SU-DHL-6 (cell line): ENCODE results near the gene KHDC3L.

Experiments
- H2AFZ ChIP-seq: fragments of 200-600 bp; sonication (generic); 2 replicates; pipeline ENCODE4 v1.6.1; 2014; ENCODE audit warnings: low read depth, mild to moderate bottlenecking, moderate library complexity, mixed read lengths, antibody characterized with exemption, low read length; ENCODE audit not compliant: severe bottlenecking
- H3F3A ChIP-seq: fragments of 200-600 bp; shearing (Covaris generic); 2 replicates; pipeline ENCODE4 v1.6.0; 2016; ENCODE audit warnings: antibody characterized with exemption, mild to moderate bottlenecking; ENCODE audit not compliant: insufficient read depth
- H3K27ac ChIP-seq: fragments of 200-600 bp; sonication (generic); 2 replicates; pipeline ENCODE4 v1.5.1; 2016; ENCODE audit warnings: low read depth, mild to moderate bottlenecking, low read length, moderate library complexity, mixed read lengths
- H3K27me3 ChIP-seq: fragments of 200-600 bp; sonication (generic), shearing (Covaris generic); 2 replicates; pipeline ENCODE4 v1.6.0; 2014; ENCODE audit warnings: mild to moderate bottlenecking, low read length
- H3K36me3 ChIP-seq: fragments of 200-600 bp; sonication (generic); 2 replicates; pipeline ENCODE4 v1.6.1; 2014; ENCODE audit warnings: mild to moderate bottlenecking, low read length, mixed read lengths
- H3K4me2 ChIP-seq: fragments of 300-600, 200-600 bp; shearing (Covaris generic), sonication (generic); 2 replicates; pipeline ENCODE4 v1.6.0; 2014; ENCODE audit warnings: low read length, low read depth, mild to moderate bottlenecking; ENCODE audit not compliant: poor library complexity, severe bottlenecking
- H3K4me3 ChIP-seq: fragments of 200-600 bp; sonication (generic); 2 replicates; pipeline ENCODE4 v1.5.1; 2014; ENCODE audit warnings: antibody characterized with exemption, low read length, mild to moderate bottlenecking, mixed read lengths; ENCODE audit not compliant: insufficient read depth, poor library complexity, severe bottlenecking
- H3K79me2 ChIP-seq: fragments of 200-600 bp; sonication (generic); 2 replicates; pipeline ENCODE4 v1.6.1; 2014; ENCODE audit warnings: mild to moderate bottlenecking, low read length, moderate library complexity; ENCODE audit not compliant: insufficient read depth
- H3K9ac ChIP-seq: fragments of 200-600 bp; sonication (generic); 2 replicates; pipeline ENCODE4 v1.7.0; 2014; ENCODE audit warnings: mild to moderate bottlenecking, low read length
- H3K9me2 ChIP-seq: fragments of 200-600 bp; sonication (generic); replicated peaks from 2 replicates; pipeline ENCODE4 v1.6.1; 2014; ENCODE audit warnings: low read length; ENCODE audit not compliant: insufficient read depth
- H3K9me3 ChIP-seq: fragments of 200-600 bp; sonication (generic); 2 replicates; pipeline ENCODE4 v1.6.1; 2014; ENCODE audit warnings: low read length, mixed read lengths; ENCODE audit not compliant: insufficient read depth
- H4K20me1 ChIP-seq: fragments of 200-600 bp; sonication (generic); 2 replicates; pipeline ENCODE4 v1.6.1; 2014; ENCODE audit warnings: low read depth, mild to moderate bottlenecking, antibody characterized with exemption, low read length, moderate library complexity, mixed read lengths
- EZH2phosphoT487 ChIP-seq: fragments of 200-600 bp; sonication (generic), shearing (Covaris generic); conservative IDR thresholded peaks from 2 replicates; pipeline ENCODE4 v1.6.1; 2018; ENCODE audit warnings: mild to moderate bottlenecking, antibody characterized with exemption, low read length, moderate library complexity, mixed read lengths
- TF ChIP-seq, protein P1 (sequence below): fragments of 200-600 bp; sonication (generic); IDR thresholded peaks from one replicate; pipeline ENCODE4 v1.5.1; 2017; ENCODE audit warnings: antibody characterized with exemption, mild to moderate bottlenecking, low read length, moderate library complexity; ENCODE audit not compliant: insufficient read depth, poor library complexity, severe bottlenecking

The KHDC3L gene

DNA sequence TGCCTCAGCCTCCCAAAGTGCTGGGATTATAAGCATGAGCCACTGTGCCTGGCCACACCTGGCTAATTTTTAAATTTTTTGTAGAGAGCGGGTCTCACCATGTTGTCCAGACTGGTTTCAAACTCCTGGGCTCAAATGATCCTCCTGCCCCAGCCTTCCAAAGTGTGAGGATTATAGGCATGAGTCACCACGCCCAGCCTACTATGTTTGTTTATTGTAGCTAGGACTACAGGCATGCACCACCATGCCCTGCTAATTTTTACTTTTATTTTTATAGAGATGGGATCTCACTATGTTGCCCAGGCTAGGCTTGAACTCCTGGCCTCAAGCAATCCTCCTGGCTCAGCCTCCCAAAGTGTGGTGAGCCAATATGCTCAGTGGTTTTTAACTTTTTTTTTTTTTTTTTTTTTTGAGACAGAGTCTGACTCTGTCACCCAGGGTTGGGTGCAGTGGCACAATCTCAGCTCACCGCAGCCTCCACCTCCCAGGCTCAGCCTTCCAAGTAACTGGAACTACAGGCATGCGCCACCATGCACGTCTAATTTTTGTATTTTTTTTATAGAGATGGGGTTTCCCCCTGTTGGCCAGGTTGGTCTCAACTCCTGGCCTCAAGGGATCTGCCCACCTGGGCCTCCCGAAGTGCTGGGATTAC is 20.1 kb downstream of the KHDC3L start:
- H3K27ac ChIP-seq, result no peak overlapping the region
- H3K79me2 ChIP-seq, result no peaks in the 10 kb centered on the region
- H4K20me1 ChIP-seq, result no peaks in the 10 kb centered on the region
- no peaks in the 10 kb centered on the region for H3K9me2 ChIP-seq
- H3K9ac ChIP-seq, result no peak overlapping the region
- no peak for TF ChIP-seq EZH2phosphoT487
- TF ChIP-seq, protein P1, sequence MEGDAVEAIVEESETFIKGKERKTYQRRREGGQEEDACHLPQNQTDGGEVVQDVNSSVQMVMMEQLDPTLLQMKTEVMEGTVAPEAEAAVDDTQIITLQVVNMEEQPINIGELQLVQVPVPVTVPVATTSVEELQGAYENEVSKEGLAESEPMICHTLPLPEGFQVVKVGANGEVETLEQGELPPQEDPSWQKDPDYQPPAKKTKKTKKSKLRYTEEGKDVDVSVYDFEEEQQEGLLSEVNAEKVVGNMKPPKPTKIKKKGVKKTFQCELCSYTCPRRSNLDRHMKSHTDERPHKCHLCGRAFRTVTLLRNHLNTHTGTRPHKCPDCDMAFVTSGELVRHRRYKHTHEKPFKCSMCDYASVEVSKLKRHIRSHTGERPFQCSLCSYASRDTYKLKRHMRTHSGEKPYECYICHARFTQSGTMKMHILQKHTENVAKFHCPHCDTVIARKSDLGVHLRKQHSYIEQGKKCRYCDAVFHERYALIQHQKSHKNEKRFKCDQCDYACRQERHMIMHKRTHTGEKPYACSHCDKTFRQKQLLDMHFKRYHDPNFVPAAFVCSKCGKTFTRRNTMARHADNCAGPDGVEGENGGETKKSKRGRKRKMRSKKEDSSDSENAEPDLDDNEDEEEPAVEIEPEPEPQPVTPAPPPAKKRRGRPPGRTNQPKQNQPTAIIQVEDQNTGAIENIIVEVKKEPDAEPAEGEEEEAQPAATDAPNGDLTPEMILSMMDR, result no peak
- no peaks in the 10 kb centered on the region for H3K36me3 ChIP-seq
- H3K4me2 ChIP-seq, result no peak overlapping the region
- H2AFZ ChIP-seq, result no peak overlapping the region
- no peaks in the 10 kb centered on the region for H3F3A ChIP-seq
- H3K4me3 ChIP-seq, result no peak overlapping the region
- no peaks in the 10 kb centered on the region for H3K27me3 ChIP-seq
- no peaks in the 10 kb centered on the region for H3K9me3 ChIP-seq

DNA sequence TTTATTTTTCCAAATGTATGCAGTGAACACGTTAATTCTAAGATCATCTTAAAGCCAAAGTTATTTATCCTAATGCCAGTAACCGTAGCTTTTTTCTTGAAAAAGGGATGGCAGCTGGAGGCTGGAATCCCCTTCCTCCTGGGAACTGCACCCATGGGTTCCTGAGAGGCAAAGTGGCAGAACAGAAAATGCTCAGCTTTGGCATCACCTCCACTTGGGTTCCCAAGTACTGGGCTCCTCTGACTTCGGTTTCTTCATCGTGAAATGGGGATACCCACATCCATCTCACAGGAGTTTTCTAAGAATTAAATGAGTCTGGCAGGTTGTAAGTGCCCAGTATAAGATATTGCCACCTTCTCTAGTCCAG is 26.0 kb downstream of the KHDC3L start:
- no peaks in the 10 kb centered on the region for H3K79me2 ChIP-seq
- no peak for TF ChIP-seq EZH2phosphoT487
- TF ChIP-seq, protein P1, result no peak
- H2AFZ ChIP-seq, result no peak overlapping the region
- H3K9me2 ChIP-seq, result no peaks in the 10 kb centered on the region
- no peaks in the 10 kb centered on the region for H3F3A ChIP-seq
- H3K4me2 ChIP-seq, result no peak overlapping the region
- no peak overlapping the region for H3K9ac ChIP-seq
- no peak overlapping the region for H3K27ac ChIP-seq
- H3K36me3 ChIP-seq, result no peaks in the 10 kb centered on the region
- H3K4me3 ChIP-seq, result no peak overlapping the region
- no peaks in the 10 kb centered on the region for H4K20me1 ChIP-seq
- no peaks in the 10 kb centered on the region for H3K9me3 ChIP-seq
- H3K27me3 ChIP-seq, result no peaks in the 10 kb centered on the region

- Histone ChIP-seq H2AFZ (no peak overlapping the region), H3K4me3 (no peak overlapping the region), H3K36me3 (no peaks in the 10 kb centered on the region), H3K9me3 (no peaks in the 10 kb centered on the region), H3K27ac (no peak overlapping the region), H3K79me2 (no peaks in the 10 kb centered on the region), H3F3A (no peaks in the 10 kb centered on the region), H3K9me2 (no peaks in the 10 kb centered on the region), H3K27me3 (no peaks in the 10 kb centered on the region), H3K9ac (no peak overlapping the region), H3K4me2 (no peak overlapping the region), H4K20me1 (no peaks in the 10 kb centered on the region)
- TF ChIP-seq, protein P1, result no peak
- TF ChIP-seq EZH2phosphoT487, result no peak
These were observed 26.5 kb downstream of the KHDC3L start for GRCh38 chr6:73388800-73389512.
